ENCODE measurements around the gene PEMT. TPM values are rescaled to one million over a fixed set of nuclear protein-coding genes. Genes with fewer than 3 reads are reported as not detected.

Gene PEMT
- total and polyA plus RNA-seq, 2 of the 8 experiments (the other 6 are each of a cell fraction or from before 2014, with no cell fraction given): 42.0 to 118 TPM

DNA sequence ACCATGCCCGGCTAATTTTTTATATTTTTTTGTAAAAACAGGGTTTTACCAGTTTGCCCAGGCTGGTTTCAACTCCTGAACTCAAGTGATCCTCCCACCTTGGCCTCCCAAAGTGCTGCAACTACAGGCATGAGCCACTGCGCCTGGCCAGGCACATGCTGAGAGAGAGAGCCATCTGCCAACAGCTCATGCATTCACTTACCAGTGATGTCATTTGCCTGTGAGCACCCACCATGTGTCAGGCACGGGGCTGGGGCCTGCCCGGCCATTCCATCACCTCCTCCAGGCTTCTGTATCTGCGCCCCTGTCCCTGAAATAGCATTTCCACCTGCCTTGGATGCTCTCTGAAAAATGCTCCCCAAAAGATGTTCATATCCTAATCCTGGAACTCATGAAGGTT, 43.6 kb upstream of the PEMT start:
- CTCF ChIA-PET (ENCODE audit: partially characterized antibody): interaction anchor here (1.5 to 1.8 kb wide), 3 partner anchors 11 to 66 kb away, joined by 3 to 5 read pairs (median 4); no protein-coding TSS in a partner anchor
- H3K18ac ChIP-seq (ENCODE audit: extremely low read depth, low read length): no peak overlapping the region
- H3K36me3 ChIP-seq (ENCODE audit: control insufficient read depth in 2 of 4, insufficient read depth in 4 of 4, low read length in 3 of 4): no peaks in the 10 kb centered on the region
- TF ChIP-seq EZH2 (IDR thresholded peaks at IDR 0.05; ENCODE audit: low read depth, low read length, severe bottlenecking) (no peak), SUZ12 (IDR thresholded peaks at IDR 0.05; ENCODE audit: low read length) (no peak), POLR2AphosphoS5 (IDR thresholded peaks at IDR 0.05; ENCODE audit: low read depth, low read length) (no peak), KDM1A (IDR thresholded peaks at IDR 0.05; ENCODE audit: borderline replicate concordance, low read length) (no peak), CEBPB (IDR thresholded peaks at IDR 0.05; ENCODE audit: low read depth, low read length) (no peak), E2F6 (IDR thresholded peaks at IDR 0.05) (no peak), BCL11A (IDR thresholded peaks at IDR 0.05; ENCODE audit: low read depth in 2 of 2, low read length in 2 of 2) (no peak), POLR2A (IDR thresholded peaks at IDR 0.05; ENCODE audit: control extremely low read depth in 1 of 2, low read depth in 2 of 2, low read length in 2 of 2) (no peak), SIN3A (conservative IDR thresholded peaks at IDR 0.05 in 1 of 2, IDR thresholded peaks at IDR 0.05 in 1 of 2; ENCODE audit: low read depth in 1 of 2, low read length in 2 of 2) (no peak), BRCA1 (IDR thresholded peaks at IDR 0.05; ENCODE audit: low read depth, low read length) (no peak), GABPA (IDR thresholded peaks at IDR 0.05; ENCODE audit: borderline replicate concordance, insufficient read depth, low read length) (no peak), NRF1 (IDR thresholded peaks at IDR 0.05; ENCODE audit: low read depth, low read length) (no peak)
- TF ChIP-seq, protein P1, sequence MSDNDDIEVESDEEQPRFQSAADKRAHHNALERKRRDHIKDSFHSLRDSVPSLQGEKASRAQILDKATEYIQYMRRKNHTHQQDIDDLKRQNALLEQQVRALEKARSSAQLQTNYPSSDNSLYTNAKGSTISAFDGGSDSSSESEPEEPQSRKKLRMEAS (IDR thresholded peaks at IDR 0.05): no peak

More for the DNA sequence above, 43.6 kb upstream of the PEMT start:
- H3K23ac ChIP-seq (ENCODE audit: insufficient read length): no peak overlapping the region
- no peak overlapping the region for H2AK5ac ChIP-seq (ENCODE audit: low read depth, low read length)
- no peak overlapping the region for H2BK5ac ChIP-seq (ENCODE audit: low read depth, low read length)
- no peak overlapping the region for H3K56ac ChIP-seq (replicated peaks; ENCODE audit: insufficient read length, low read depth, low read length)
- H3K79me2 ChIP-seq (ENCODE audit: control insufficient read depth in 1 of 2, insufficient read depth in 2 of 2, low read length in 2 of 2): no peaks in the 10 kb centered on the region
- H4K5ac ChIP-seq (ENCODE audit: insufficient read length, low read depth, low read length): no peak overlapping the region
- no peaks in the 10 kb centered on the region for H3K4me1 ChIP-seq (replicated peaks in 1 of 4; ENCODE audit: control insufficient read depth in 3 of 4, insufficient read depth in 4 of 4, low read length in 3 of 4)
- no peak overlapping the region for H3K4me3 ChIP-seq (ENCODE audit: extremely low read depth in 1 of 4, insufficient read depth in 2 of 4, low read depth in 3 of 4, low read length in 4 of 4)
- no peak overlapping the region for H4K91ac ChIP-seq (replicated peaks; ENCODE audit: insufficient read length, low read length)
- no peak overlapping the region for H2AFZ ChIP-seq (ENCODE audit: low read length)
- no peak overlapping the region for H3K4ac ChIP-seq (replicated peaks; ENCODE audit: insufficient read length, low read depth, low read length)
- DNase-seq (ENCODE audit: low read depth in 1 of 2, low spot score in 2 of 2) (no peak), FAIRE-seq (no peak)
- peaks cover 3 to 10% of the 10 kb centered on the region in 2 experiments; a peak in 2 of 4 replicates for H3K9me3 ChIP-seq (ENCODE audit: insufficient read depth in 2 of 2, low read depth in 1 of 2, low read length in 1 of 2)
- no peak overlapping the region for H3K14ac ChIP-seq (ENCODE audit: insufficient read length)
- H3K9ac ChIP-seq (replicated peaks in 1 of 4; ENCODE audit: extremely low read depth in 1 of 4, low read depth in 3 of 4, low read length in 3 of 4): no peak overlapping the region
- no peak overlapping the region for H2BK20ac ChIP-seq (ENCODE audit: low read length)
- no peak overlapping the region for H2BK15ac ChIP-seq (ENCODE audit: low read length)
- H3K4me2 ChIP-seq (ENCODE audit: insufficient read depth in 1 of 2, low read depth in 2 of 2, low read length in 2 of 2): no peak overlapping the region
- POLR2A ChIA-PET (ENCODE audit: partially characterized antibody): interaction anchor here (2.5 kb wide), 1 partner anchor 138 kb away, joined by 5 read pairs; the partner anchor contains the start of gene RASD1
- H2BK12ac ChIP-seq (ENCODE audit: low read depth, low read length): no peak overlapping the region
- H4K20me1 ChIP-seq (replicated peaks in 1 of 2; ENCODE audit: control insufficient read depth in 1 of 2, insufficient read depth in 2 of 2, low read length in 2 of 2): no peaks in the 10 kb centered on the region
- no peak overlapping the region for H2BK120ac ChIP-seq (replicated peaks; ENCODE audit: low read depth, low read length)
- H3K79me1 ChIP-seq (ENCODE audit: low read depth, low read length): no peaks in the 10 kb centered on the region
- H3K27me3 ChIP-seq (replicated peaks in 1 of 4; ENCODE audit: control insufficient read depth in 3 of 4, extremely low read depth in 1 of 4, insufficient read depth in 3 of 4, low read length in 3 of 4): no peaks in the 10 kb centered on the region; a peak in 1 of 7 replicates
- no peak overlapping the region for H4K8ac ChIP-seq (ENCODE audit: extremely low read depth, insufficient read depth, low read length)
- no peaks in the 10 kb centered on the region; the same call in 1 of the 2 replicates for H3K23me2 ChIP-seq (ENCODE audit: low read depth, low read length)
- H3K27ac ChIP-seq (ENCODE audit: low read depth, low read length): no peak overlapping the region
- 88% methylated on average over 5 of the region's 5 CpGs; no CpG with 5 or more reads in 1 of the 2 experiments for WGBS, 2 experiments (ENCODE audit: extremely low coverage in 1 of 2, insufficient coverage in 1 of 2, insufficient read length in 1 of 2, insufficient replicate concordance in 2 of 2, low coverage in 1 of 2, low lambda C conversion rate in 2 of 2, missing lambda C conversion rate in 1 of 2)

Data from H1 (cell line).